GM19240 (cell line): ENCODE measurements around the gene PPP1R1C.
"Not testable (repeated sequence)": the region's sequence is repeated elsewhere in the genome, so short reads cannot be mapped to it uniquely, and the experiment has no call there.

ENCODE experiments used
- DNase-seq: peaks from one replicate; pipeline ENCODE4 v3.0.0; 2011; ENCODE audit warnings: low spot score; ENCODE audit not compliant: insufficient read length

PPP1R1C gene

GRCh38 chr2:181985632-181986205 lies at the start of gene PPP1R1C:
Gene PPP1R1C, plus strand, starts transcription at chr2:181985853. Its CDS starts 258 bp downstream, at chr2:181986111.
- DNase-seq, result no peak

GRCh38 chr2:181937473-181937872 lies 48.2 kb upstream of the PPP1R1C start:
- DNase-seq, result no peak

- DNase-seq, result no peak
Observed at GRCh38 chr2:181943411-181944124, 42.1 kb upstream of the PPP1R1C start.

GRCh38 chr2:181944164-181944913 lies 41.3 kb upstream of the PPP1R1C start:
- no peak for DNase-seq

GRCh38 chr2:181944914-181945291 lies 40.8 kb upstream of the PPP1R1C start:
- DNase-seq, result no peak

- DNase-seq, result no peak
Observed at GRCh38 chr2:181946444-181947127, 39.1 kb upstream of the PPP1R1C start.

GRCh38 chr2:181947273-181947672 lies 38.4 kb upstream of the PPP1R1C start:
- DNase-seq, result no peak

- DNase-seq, result no peak
Observed at GRCh38 chr2:181948227-181948626, 37.4 kb upstream of the PPP1R1C start.

GRCh38 chr2:181949047-181949446 lies 36.6 kb upstream of the PPP1R1C start:
- no peak for DNase-seq

- no peak for DNase-seq
Observed at GRCh38 chr2:181952404-181953226, 33.0 kb upstream of the PPP1R1C start.

- DNase-seq, result peak; percentile 17
Observed at GRCh38 chr2:181953881-181954537, 31.6 kb upstream of the PPP1R1C start.

GRCh38 chr2:181954538-181954883 lies 31.1 kb upstream of the PPP1R1C start:
- no peak for DNase-seq

- no peak for DNase-seq
Observed at GRCh38 chr2:181955010-181955409, 30.6 kb upstream of the PPP1R1C start.

GRCh38 chr2:181955866-181956265 lies 29.8 kb upstream of the PPP1R1C start:
- not testable (repeated sequence) for DNase-seq

- no peak for DNase-seq
Observed at GRCh38 chr2:181957668-181958067, 28.0 kb upstream of the PPP1R1C start.

- DNase-seq, result no peak
Observed at GRCh38 chr2:181958726-181959125, 26.9 kb upstream of the PPP1R1C start.

GRCh38 chr2:181959508-181959907 lies 26.1 kb upstream of the PPP1R1C start:
- no peak for DNase-seq

GRCh38 chr2:181961167-181961566 lies 24.5 kb upstream of the PPP1R1C start:
- not testable (repeated sequence) for DNase-seq

GRCh38 chr2:181962142-181962541 lies 23.5 kb upstream of the PPP1R1C start:
- no peak for DNase-seq

- no peak for DNase-seq
Observed at GRCh38 chr2:181970160-181970794, 15.4 kb upstream of the PPP1R1C start.
